GM19397 (cell line): ENCODE data around the gene PARP8.
"Not testable (repeated sequence)": the region's sequence is repeated elsewhere in the genome, so short reads cannot be mapped to it uniquely, and the experiment has no call there.

Experiments used
- ATAC-seq: cut with Tn5 transposase; IDR thresholded peaks from one replicate; pipeline ENCODE4 v1.9.1; 2021; ENCODE audit warnings: mild to moderate bottlenecking, moderate library complexity; ENCODE audit not compliant: unreplicated experiment

The PARP8 gene

DNA sequence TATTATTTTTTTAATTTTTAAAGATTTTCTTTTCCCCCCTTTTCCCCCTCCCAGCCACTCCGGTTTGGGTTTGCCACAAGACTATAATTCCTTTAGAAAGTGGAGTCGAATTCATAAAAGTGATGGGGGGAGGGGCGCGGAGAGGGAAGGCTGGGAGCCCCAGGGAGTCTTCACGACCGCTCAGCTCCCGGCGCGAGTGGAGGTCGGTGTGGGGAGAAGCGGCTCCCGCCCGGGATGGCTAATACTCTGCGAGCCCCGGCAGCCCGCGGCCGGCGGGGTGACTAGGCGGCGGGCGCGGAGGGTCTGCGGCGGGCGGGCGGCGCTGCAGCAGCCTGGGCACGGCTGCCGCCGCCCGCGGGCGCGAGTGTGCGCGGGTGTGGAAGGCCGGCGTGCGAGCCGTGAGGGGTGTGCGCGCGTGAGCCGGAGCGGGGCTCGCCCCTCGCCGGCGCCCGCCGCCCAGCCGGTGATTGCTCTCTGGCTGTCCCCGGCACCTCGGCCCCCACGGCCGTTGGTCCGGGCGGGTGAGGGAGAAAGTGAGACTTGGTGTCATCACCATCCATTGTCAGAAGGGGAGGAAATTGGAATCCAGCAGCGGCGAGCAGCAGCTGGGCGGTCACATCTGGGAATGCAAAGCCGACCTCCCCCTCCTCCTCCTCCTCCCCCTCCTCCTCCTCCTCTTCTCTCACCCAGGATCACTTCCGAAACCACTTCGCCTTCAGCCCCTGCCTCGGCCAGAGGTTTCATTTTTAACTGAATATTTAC lies at the start of gene PARP8:
Gene PARP8, plus strand, starts transcription at position 377 of the 762 bp plus-strand sequence. CDS start 459 bp downstream, outside the sequence.
- peak; percentile 45 for ATAC-seq

DNA sequence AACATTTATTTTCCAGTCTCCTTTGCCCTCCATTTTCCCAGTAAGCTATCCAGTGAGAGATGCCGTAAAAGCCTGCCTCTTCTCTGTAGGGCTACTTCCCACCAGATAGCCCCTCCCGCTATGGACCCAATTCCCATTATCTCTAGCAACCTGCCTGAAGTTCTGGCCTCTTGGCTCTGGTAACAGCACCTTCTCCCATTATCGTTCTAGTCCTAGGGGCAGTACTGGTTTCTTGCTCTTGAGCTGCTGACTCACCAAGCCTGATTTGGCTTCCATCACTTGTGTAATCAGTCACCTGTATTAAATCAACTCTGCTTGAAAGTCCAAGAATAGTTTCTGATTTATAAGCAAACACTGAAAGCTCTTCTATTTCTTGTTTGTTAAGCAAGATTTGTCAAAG lies 42.8 kb upstream of the PARP8 start:
- ATAC-seq, result no peak

- not testable (repeated sequence) for ATAC-seq
Measured at GRCh38 chr5:50634866-50635265, 31.6 kb upstream of the PARP8 start.

- ATAC-seq, result not testable (repeated sequence)
Measured at GRCh38 chr5:50637576-50637975, 28.9 kb upstream of the PARP8 start.

GRCh38 chr5:50646591-50646990 lies 19.8 kb upstream of the PARP8 start:
- ATAC-seq, result no peak

DNA sequence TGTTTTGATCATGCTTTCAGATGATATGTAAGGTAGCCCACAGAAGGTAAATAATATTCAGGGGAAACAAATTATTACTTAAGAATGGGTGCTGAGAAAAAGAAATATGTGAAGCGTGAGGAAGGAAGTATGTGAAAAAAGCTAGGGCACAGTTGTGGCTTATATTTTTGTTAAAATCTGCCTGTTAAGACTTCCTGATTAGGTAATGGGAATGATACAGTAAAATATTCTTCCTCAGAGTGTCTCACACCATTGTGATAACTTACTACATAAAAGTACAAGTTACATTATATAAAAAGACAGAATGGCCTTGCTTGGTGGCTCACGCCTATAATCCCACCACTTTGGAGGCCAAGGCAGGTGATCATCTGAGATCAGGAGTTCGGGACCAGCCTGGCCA lies 18.7 kb upstream of the PARP8 start:
- ATAC-seq, result no peak

- peak; percentile 100 for ATAC-seq
Measured at GRCh38 chr5:50653946-50654345, 12.5 kb upstream of the PARP8 start.

- no peak for ATAC-seq
Measured at GRCh38 chr5:50655067-50655809, 11.2 kb upstream of the PARP8 start.

DNA sequence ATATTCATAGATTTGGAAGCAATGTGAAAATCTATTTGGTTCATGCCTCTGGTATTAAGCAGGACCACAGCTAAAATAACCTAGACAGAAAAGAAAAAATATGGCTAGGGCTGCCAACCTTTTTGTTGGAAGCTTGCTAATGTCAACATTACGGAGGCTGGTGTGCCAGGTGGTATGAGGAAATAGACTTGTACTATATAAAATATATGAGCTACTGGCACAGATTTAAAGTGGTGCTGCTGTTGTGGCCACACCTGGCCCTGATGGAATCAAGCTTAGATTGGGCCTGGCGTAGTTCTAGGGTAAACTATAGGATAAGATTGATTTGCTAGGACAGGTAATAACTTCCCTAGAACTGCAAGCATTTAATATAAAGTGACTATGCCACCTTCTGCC lies 10.6 kb upstream of the PARP8 start:
- ATAC-seq, result no peak

- ATAC-seq, result no peak
Measured at GRCh38 chr5:50657044-50657443, 9.4 kb upstream of the PARP8 start.

GRCh38 chr5:50658246-50658645 lies 8.2 kb upstream of the PARP8 start:
- no peak for ATAC-seq

- ATAC-seq, result no peak
Measured at GRCh38 chr5:50663636-50664035, 2.8 kb upstream of the PARP8 start.

DNA sequence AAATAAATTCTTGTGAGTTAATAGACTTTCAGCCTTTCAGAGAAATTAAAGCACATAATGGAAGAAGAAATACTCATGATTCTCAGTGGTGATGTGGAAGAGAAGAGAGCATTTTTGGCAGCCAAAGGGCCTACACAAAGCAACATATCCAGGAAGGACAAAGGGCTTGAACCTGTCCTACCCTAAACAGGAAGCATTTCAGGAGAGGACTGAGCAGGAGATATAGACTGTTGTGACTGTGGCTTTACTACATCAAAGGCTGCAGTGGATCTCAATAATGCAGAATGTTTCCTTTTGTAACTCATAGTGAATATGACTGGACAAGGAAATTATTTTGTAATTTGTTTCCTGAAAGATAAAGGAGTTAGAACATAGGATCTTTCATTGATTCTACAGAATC lies 1.3 kb upstream of the PARP8 start:
- no peak for ATAC-seq

DNA sequence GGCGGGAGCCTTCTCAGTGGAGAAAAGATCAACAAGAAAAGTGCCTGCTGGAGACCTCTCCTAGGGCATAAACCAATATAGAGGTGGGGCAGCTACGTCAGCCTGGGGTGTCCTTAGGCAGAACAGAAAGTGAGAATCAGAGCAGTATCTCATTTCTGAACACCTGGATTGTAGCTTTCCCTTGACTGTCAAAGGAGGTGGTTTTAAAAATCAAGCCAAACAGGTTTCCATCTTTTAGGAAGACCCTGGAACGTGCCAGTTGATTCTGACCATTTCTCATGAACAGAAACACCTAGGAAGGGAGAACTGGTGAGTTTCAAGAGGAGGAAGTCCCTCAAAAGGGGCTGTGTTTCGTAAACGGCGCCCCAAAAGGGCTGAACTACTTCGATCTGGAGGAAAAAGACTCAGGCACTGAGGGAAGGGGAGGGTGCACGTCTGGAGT lies 655 bp upstream of the PARP8 start:
- not testable (repeated sequence) for ATAC-seq

- peak; percentile 41 for ATAC-seq
Measured at GRCh38 chr5:50667023-50667652, 701 bp downstream of the PARP8 start.

GRCh38 chr5:50667653-50668595 lies 1.5 kb downstream of the PARP8 start:
- ATAC-seq, result peak; percentile 88

GRCh38 chr5:50668636-50669035 lies 2.2 kb downstream of the PARP8 start:
- not testable (repeated sequence) for ATAC-seq

- no peak for ATAC-seq
Measured at GRCh38 chr5:50672663-50673062, 6.2 kb downstream of the PARP8 start.

GRCh38 chr5:50673444-50673843 lies 7.0 kb downstream of the PARP8 start:
- ATAC-seq, result not testable (repeated sequence)

DNA sequence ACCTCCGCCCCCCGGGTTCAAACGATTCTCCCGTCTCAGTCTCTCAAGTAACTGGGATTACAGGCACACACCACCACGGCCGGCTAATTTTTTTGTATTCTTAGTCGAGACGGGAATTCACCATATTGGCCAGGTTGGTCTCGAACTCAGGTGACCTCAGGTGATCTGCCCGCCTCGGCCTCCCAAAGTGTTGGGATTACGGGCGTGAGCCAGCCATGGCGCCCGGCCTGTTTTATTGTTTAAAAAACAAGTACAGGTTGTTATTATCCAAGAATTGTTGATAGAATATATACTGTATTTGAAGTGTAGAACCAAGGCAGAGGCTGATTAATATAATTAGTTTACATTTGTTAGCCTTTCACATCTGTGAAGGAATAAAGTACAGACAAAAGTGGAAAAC lies 8.9 kb downstream of the PARP8 start:
- no peak for ATAC-seq

GRCh38 chr5:50679554-50679953 lies 13.1 kb downstream of the PARP8 start:
- not testable (repeated sequence) for ATAC-seq
